Common myeloid progenitor, CD34-positive (primary cell): Measurements from ENCODE around the gene MAVS.

Experiments
- CTCF ChIA-PET: fragments of 350-600 bp; sonication (Branson Sonifier 250); formaldehyde crosslinking; loops from one replicate; lab custom pipeline; 2021; ENCODE audit warnings: antibody characterized with exemption; lab: Charles Lee
- POLR2A ChIA-PET: fragments of 350-600 bp; sonication (Branson Sonifier 250); formaldehyde crosslinking; loops from one replicate; lab custom pipeline; 2021; ENCODE audit warnings: antibody characterized with exemption; lab: Charles Lee
- DNase-seq, 3 donors: peaks; one replicate each; pipeline versions ENCODE4 v3.0.0 to v3.0.0-alpha.2; 2013
- H3K27ac ChIP-seq, 2 experiments: 1 replicate in 1 of 2; 2 replicates in 1 of 2; pipeline ENCODE4 v1.7.0; 2013; ENCODE audit warnings: inconsistent platforms in 2 of 2, low read length in 2 of 2, mild to moderate bottlenecking in 2 of 2, low read depth in 1 of 2, moderate library complexity in 1 of 2; ENCODE audit not compliant: severe bottlenecking in 2 of 2, insufficient read depth in 1 of 2, poor library complexity in 1 of 2
- H3K27me3 ChIP-seq, 5 experiments: replicated peaks in 2 of 5; 1 replicate in 3 of 5; 2 replicates in 2 of 5; pipeline versions ENCODE4 v1.6.1 to v1.7.0; 2013; ENCODE audit warnings: low read length in 4 of 5, mild to moderate bottlenecking in 2 of 5, moderate library complexity in 2 of 5, inconsistent platforms in 1 of 5; ENCODE audit not compliant: insufficient read depth in 5 of 5, control insufficient read depth in 4 of 5
- H3K36me3 ChIP-seq, 4 experiments: 1 replicate in 2 of 4; 2 replicates in 2 of 4; pipeline versions ENCODE4 v1.6.1 to v1.7.0; 2013; ENCODE audit warnings: low read length in 3 of 4, control low read depth in 1 of 4, mild to moderate bottlenecking in 1 of 4; ENCODE audit not compliant: control insufficient read depth in 4 of 4, insufficient read depth in 4 of 4
- H3K4me1 ChIP-seq, 4 experiments: 1 replicate in 3 of 4; 2 replicates in 1 of 4; pipeline versions ENCODE4 v1.6.1 to v1.7.1; 2013; ENCODE audit warnings: low read length in 3 of 4, mild to moderate bottlenecking in 3 of 4, control low read depth in 1 of 4, inconsistent platforms in 1 of 4, moderate library complexity in 1 of 4; ENCODE audit not compliant: control insufficient read depth in 4 of 4, insufficient read depth in 4 of 4; ENCODE audit errors: control extremely low read depth in 1 of 4
- H3K4me3 ChIP-seq, 7 experiments: 1 replicate in 4 of 7; 2 replicates in 3 of 7; pipeline versions ENCODE4 v1.5.1 to v1.7.0; 2013; ENCODE audit warnings: mild to moderate bottlenecking in 7 of 7, low read length in 6 of 7, moderate library complexity in 6 of 7, inconsistent platforms in 2 of 7, low read depth in 2 of 7, control low read depth in 1 of 7; ENCODE audit not compliant: insufficient read depth in 4 of 7, control insufficient read depth in 1 of 7; ENCODE audit errors: extremely low read depth in 1 of 7
- H3K9me3 ChIP-seq, 5 experiments: 1 replicate in 4 of 5; 2 replicates in 1 of 5; pipeline versions ENCODE4 v1.6.1 to v1.7.1; 2013; ENCODE audit warnings: low read length in 4 of 5, mild to moderate bottlenecking in 2 of 5, inconsistent platforms in 1 of 5, low read depth in 1 of 5, moderate library complexity in 1 of 5; ENCODE audit not compliant: control insufficient read depth in 4 of 5, insufficient read depth in 2 of 5; ENCODE audit errors: control extremely low read depth in 1 of 5
- WGBS: methylation state at CpG from one replicate; pipeline ENCODE4 v1.1.5; 2013; ENCODE audit not compliant: insufficient coverage; 5-methylcytosine and 5-hydroxymethylcytosine counted together

Gene MAVS

GRCh38 chr20:3820901-3821727 is 25.5 kb upstream of the MAVS start:
- WGBS: 81% methylated on average over 10 of the region's 20 CpGs
- H3K27ac ChIP-seq: peak overlapping the region; percentile 96 to 99
- no peaks in the 10 kb centered on the region for H3K27me3 ChIP-seq
- H3K4me1 ChIP-seq: peaks cover 3 to 22% (median 15%) of the 10 kb centered on the region in 4 experiments
- no peaks in the 10 kb centered on the region for H3K9me3 ChIP-seq
- H3K4me3 ChIP-seq: peak overlapping the region; percentile 88 to 96 (median 92)
- H3K36me3 ChIP-seq: peaks cover 2 to 36% (median 21%) of the 10 kb centered on the region in 4 experiments
- CTCF ChIA-PET: interaction anchor here (0.6 to 12.9 kb wide), 23 partner anchors 9 to 191 kb away, joined by 3 to 127 read pairs (median 4); partner anchors contain the start of genes ADISSP, CDC25B, CENPB and SPEF1
- no peak for DNase-seq
- POLR2A ChIA-PET: interaction anchor here (0.6 to 1.3 kb wide), 3 partner anchors 15 to 34 kb away, joined by 4 to 7 read pairs (median 6); partner anchors contain the start of gene CENPB

DNA sequence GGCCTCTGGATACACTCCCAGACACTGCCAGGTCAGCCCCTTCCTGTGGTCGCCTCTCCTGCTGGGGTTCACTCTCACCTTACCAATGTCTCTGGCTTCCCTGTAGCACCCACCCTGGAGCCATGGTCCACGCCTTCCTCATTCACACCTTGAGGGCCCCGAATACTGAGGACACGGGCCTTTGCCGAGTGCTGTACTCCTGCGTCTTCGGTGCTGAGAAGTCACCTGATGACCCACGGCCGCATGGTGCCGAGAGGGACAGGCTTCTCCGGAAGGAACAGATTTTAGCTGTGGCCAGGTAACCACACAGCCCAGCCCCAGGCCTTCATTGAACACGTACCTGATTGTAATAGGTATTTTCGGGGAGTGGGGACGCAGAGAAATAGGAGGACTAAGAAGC is 24.6 kb upstream of the MAVS start:
- Histone ChIP-seq H3K4me3 (no peak overlapping the region), H3K36me3 (peaks cover 4 to 41% (median 27%) of the 10 kb centered on the region in 4 experiments), H3K27ac (peak overlapping the region in 1 of 2 experiments; percentile 9), H3K27me3 (no peaks in the 10 kb centered on the region), H3K9me3 (no peaks in the 10 kb centered on the region), H3K4me1 (peaks cover 3 to 21% (median 15%) of the 10 kb centered on the region in 4 experiments)
- no peak for DNase-seq
- WGBS: 94% methylated on average over 11 of the region's 14 CpGs
- POLR2A ChIA-PET: no interaction called here
- CTCF ChIA-PET: interaction anchor here (0.9 to 12.9 kb wide), 4 partner anchors 21 to 112 kb away, joined by 3 to 127 read pairs (median 8); partner anchors contain the start of gene CENPB

DNA sequence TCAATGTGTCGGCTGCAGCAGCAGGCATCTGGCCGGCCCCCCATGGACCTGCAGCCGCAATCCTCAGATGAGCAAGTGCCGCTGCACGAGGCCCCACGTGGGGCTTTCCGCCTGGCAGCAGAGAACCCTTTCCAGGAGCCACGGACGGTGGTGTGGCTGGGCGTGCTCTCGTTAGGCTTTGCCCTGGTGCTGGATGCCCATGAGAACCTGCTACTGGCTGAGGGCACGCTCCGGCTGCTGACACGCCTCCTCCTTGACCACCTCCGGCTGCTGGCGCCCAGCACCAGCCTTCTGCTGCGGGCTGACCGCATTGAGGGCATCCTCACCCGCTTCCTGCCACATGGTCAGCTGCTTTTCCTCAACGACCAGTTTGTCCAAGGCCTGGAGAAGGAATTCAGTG is 22.8 kb upstream of the MAVS start:
- peaks cover 4 to 43% (median 29%) of the 10 kb centered on the region in 4 experiments for H3K36me3 ChIP-seq
- no peak overlapping the region for H3K27ac ChIP-seq
- H3K4me1 ChIP-seq: peaks cover 3 to 16% (median 13%) of the 10 kb centered on the region in 4 experiments
- WGBS: 98% methylated on average over 16 of the region's 20 CpGs
- H3K4me3 ChIP-seq: no peak overlapping the region
- no peak for DNase-seq
- POLR2A ChIA-PET: no interaction called here
- H3K27me3 ChIP-seq: no peaks in the 10 kb centered on the region
- CTCF ChIA-PET: interaction anchor here (1.5 to 12.9 kb wide), 5 partner anchors 10 to 55 kb away, joined by 5 to 127 read pairs (median 9); partner anchors contain the start of gene CENPB
- H3K9me3 ChIP-seq: no peaks in the 10 kb centered on the region

DNA sequence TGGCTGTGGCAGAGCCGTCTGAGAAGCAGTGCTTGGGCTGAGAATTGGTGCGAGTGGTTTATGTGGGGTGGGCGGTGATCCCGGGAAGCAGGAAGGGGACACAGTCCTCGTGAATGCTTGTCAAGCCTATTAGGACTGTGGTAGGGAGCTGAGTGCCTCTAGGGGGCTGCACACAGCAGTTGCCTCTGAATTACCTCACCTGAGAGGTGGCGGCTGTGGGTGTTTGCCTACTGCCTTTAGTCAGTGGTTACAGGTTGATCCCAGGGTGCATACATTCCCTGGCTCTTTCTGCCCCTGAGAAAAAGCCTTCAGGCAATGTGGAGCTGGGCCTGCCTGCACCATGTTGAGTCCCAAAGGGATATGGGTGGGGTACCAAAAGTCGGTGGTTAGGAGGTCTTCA is 21.1 kb upstream of the MAVS start:
- Histone ChIP-seq H3K27ac (no peak overlapping the region), H3K4me1 (peaks cover 3 to 9% (median 5%) of the 10 kb centered on the region in 4 experiments), H3K36me3 (peaks cover 4 to 43% (median 29%) of the 10 kb centered on the region in 4 experiments), H3K9me3 (no peaks in the 10 kb centered on the region), H3K4me3 (no peak overlapping the region), H3K27me3 (no peaks in the 10 kb centered on the region)
- no peak for DNase-seq
- CTCF ChIA-PET: interaction anchor here (0.6 to 2.5 kb wide), 4 partner anchors 11 to 212 kb away, joined by 4 to 9 read pairs (median 6); no protein-coding TSS in a partner anchor
- POLR2A ChIA-PET: no interaction called here
- WGBS: 86% methylated on average over 7 of the region's 7 CpGs

GRCh38 chr20:3826420-3826819 is 20.2 kb upstream of the MAVS start:
- Histone ChIP-seq H3K4me1 (peaks cover 0 to 3% (median 2%) of the 10 kb centered on the region in 4 experiments), H3K27ac (no peak overlapping the region), H3K4me3 (no peak overlapping the region), H3K27me3 (no peaks in the 10 kb centered on the region), H3K36me3 (peaks cover 4 to 43% (median 29%) of the 10 kb centered on the region in 4 experiments), H3K9me3 (no peaks in the 10 kb centered on the region)
- ChIA-PET CTCF (interaction anchor here (0.8 to 1.6 kb wide), 6 partner anchors 8 to 115 kb away, joined by 3 to 7 read pairs (median 4); no protein-coding TSS in a partner anchor), POLR2A (no interaction called here)
- no peak for DNase-seq
- 87% methylated on average over 3 of the region's 4 CpGs for WGBS

DNA sequence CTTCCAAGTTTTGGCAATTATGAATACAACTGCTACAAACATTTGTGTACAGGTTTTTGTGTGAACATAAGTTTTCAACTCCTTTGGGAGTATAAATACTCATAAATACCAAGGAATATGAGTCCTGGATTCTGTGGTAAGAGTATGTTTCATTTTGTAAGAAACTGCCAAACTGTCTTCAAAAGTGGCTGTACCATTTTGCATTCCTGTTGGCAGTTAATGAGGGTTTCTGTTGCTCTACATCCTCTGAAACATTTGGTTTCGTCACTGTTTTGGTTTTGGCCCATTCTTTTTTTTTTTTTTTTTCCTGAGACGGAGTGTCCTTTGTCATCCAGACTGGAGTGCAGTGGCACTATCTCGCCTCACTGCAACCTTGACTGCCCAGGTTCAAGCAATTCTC is 17.8 kb upstream of the MAVS start:
- DNase-seq: no peak
- Histone ChIP-seq H3K27me3 (no peaks in the 10 kb centered on the region), H3K36me3 (peaks cover 2 to 29% (median 20%) of the 10 kb centered on the region in 4 experiments), H3K27ac (no peak overlapping the region), H3K9me3 (no peaks in the 10 kb centered on the region), H3K4me3 (no peak overlapping the region), H3K4me1 (no peaks in the 10 kb centered on the region)
- CTCF ChIA-PET: no interaction called here
- POLR2A ChIA-PET: no interaction called here
- 93% methylated on average over 3 of the region's 3 CpGs for WGBS
